Measurements from ENCODE around the gene NTNG1. TPM values are rescaled to one million over a fixed set of nuclear protein-coding genes. Genes with fewer than 3 reads are reported as not detected.

NTNG1 gene
- total RNA-seq, 1 donor from 2014 or later, result 0.79 TPM

GRCh38 chr1:107132195-107132594 lies 8.6 kb upstream of the NTNG1 start:
- no peak overlapping the region for H3K4me3 ChIP-seq
- H3K4me2 ChIP-seq, result no peak overlapping the region
- H3K27me3 ChIP-seq, result no peaks in the 10 kb centered on the region
- H3K4me1 Mint-ChIP-seq, result no peaks in the 10 kb centered on the region
- TF ChIP-seq EZH2 (IDR thresholded peaks at IDR 0.05) (no peak), EZH2phosphoT487 (IDR thresholded peaks at IDR 0.05) (no peak), CTCF (IDR thresholded peaks at IDR 0.05) (no peak)
- no peaks in the 10 kb centered on the region for H3K79me2 ChIP-seq (ENCODE audit: low read depth)
- no peaks in the 10 kb centered on the region for H3K9me3 ChIP-seq (ENCODE audit: low read depth)
- no peaks in the 10 kb centered on the region for H3K9me3 Mint-ChIP-seq
- no peaks in the 10 kb centered on the region for H3K4me1 ChIP-seq
- no peak overlapping the region for H3K27ac Mint-ChIP-seq
- no peak overlapping the region for H3K9ac ChIP-seq
- no peak overlapping the region for H3K27ac ChIP-seq
- no peak overlapping the region for H3K4me3 Mint-ChIP-seq
- H4K20me1 ChIP-seq (ENCODE audit: low read depth), result no peaks in the 10 kb centered on the region
- no peak overlapping the region for H2AFZ ChIP-seq (replicated peaks)
- H3K36me3 Mint-ChIP-seq, result no peaks in the 10 kb centered on the region
- H3F3A ChIP-seq (ENCODE audit: low read depth), result no peaks in the 10 kb centered on the region
- H3K27me3 Mint-ChIP-seq (ENCODE audit: insufficient read depth, low read depth), result no peaks in the 10 kb centered on the region
- no peaks in the 10 kb centered on the region for H3K36me3 ChIP-seq
- no peak for DNase-seq (ENCODE audit: low spot score)

GRCh38 chr1:107132780-107133179 lies 8.1 kb upstream of the NTNG1 start:
- H3K36me3 Mint-ChIP-seq, result no peaks in the 10 kb centered on the region
- TF ChIP-seq EZH2phosphoT487 (IDR thresholded peaks at IDR 0.05), result no peak
- TF ChIP-seq EZH2 (IDR thresholded peaks at IDR 0.05), result no peak
- TF ChIP-seq CTCF (IDR thresholded peaks at IDR 0.05), result no peak
- H3K9ac ChIP-seq, result no peak overlapping the region
- no peaks in the 10 kb centered on the region for H3K27me3 ChIP-seq
- H3K79me2 ChIP-seq (ENCODE audit: low read depth), result no peaks in the 10 kb centered on the region
- H3K27me3 Mint-ChIP-seq (ENCODE audit: insufficient read depth, low read depth), result no peaks in the 10 kb centered on the region
- H3K36me3 ChIP-seq, result no peaks in the 10 kb centered on the region
- H3K4me3 Mint-ChIP-seq, result no peak overlapping the region
- H3K27ac Mint-ChIP-seq, result no peak overlapping the region
- no peaks in the 10 kb centered on the region for H3K4me1 Mint-ChIP-seq
- H3K4me2 ChIP-seq, result no peak overlapping the region
- no peaks in the 10 kb centered on the region for H3K9me3 Mint-ChIP-seq
- no peaks in the 10 kb centered on the region for H3K4me1 ChIP-seq
- H3F3A ChIP-seq (ENCODE audit: low read depth), result no peaks in the 10 kb centered on the region
- no peaks in the 10 kb centered on the region for H3K9me3 ChIP-seq (ENCODE audit: low read depth)
- no peaks in the 10 kb centered on the region for H4K20me1 ChIP-seq (ENCODE audit: low read depth)
- no peak overlapping the region for H2AFZ ChIP-seq (replicated peaks)
- H3K4me3 ChIP-seq, result no peak overlapping the region
- no peak for DNase-seq (ENCODE audit: low spot score)
- H3K27ac ChIP-seq, result no peak overlapping the region

GRCh38 chr1:107135463-107135862 lies 5.4 kb upstream of the NTNG1 start:
- Histone ChIP-seq H3K4me2 (no peak overlapping the region), H3K79me2 (ENCODE audit: low read depth) (no peaks in the 10 kb centered on the region), H3K9me3 (ENCODE audit: low read depth) (no peaks in the 10 kb centered on the region), H3K4me3 (no peak overlapping the region), H3K27me3 (peaks cover 26% of the 10 kb centered on the region), H3K9ac (no peak overlapping the region), H2AFZ (replicated peaks) (no peak overlapping the region), H4K20me1 (ENCODE audit: low read depth) (no peaks in the 10 kb centered on the region), H3K27ac (no peak overlapping the region), H3K36me3 (no peaks in the 10 kb centered on the region), H3F3A (ENCODE audit: low read depth) (no peaks in the 10 kb centered on the region), H3K4me1 (no peaks in the 10 kb centered on the region)
- no peak overlapping the region for H3K27ac Mint-ChIP-seq
- no peak overlapping the region for H3K4me3 Mint-ChIP-seq
- H3K9me3 Mint-ChIP-seq, result no peaks in the 10 kb centered on the region
- peaks cover 14% of the 10 kb centered on the region for H3K27me3 Mint-ChIP-seq (ENCODE audit: insufficient read depth, low read depth)
- TF ChIP-seq EZH2 (IDR thresholded peaks at IDR 0.05) (no peak), EZH2phosphoT487 (IDR thresholded peaks at IDR 0.05) (no peak), CTCF (IDR thresholded peaks at IDR 0.05) (no peak)
- DNase-seq (ENCODE audit: low spot score), result peak; percentile 72
- no peaks in the 10 kb centered on the region for H3K36me3 Mint-ChIP-seq
- peaks cover 5% of the 10 kb centered on the region for H3K4me1 Mint-ChIP-seq

Data from neural progenitor cell (in vitro differentiated cells).